Fibroblast of villous mesenchyme (primary cell): ENCODE results near the gene PAGE2. TPM values are rescaled to one million over a fixed set of nuclear protein-coding genes. Genes with fewer than 3 reads are reported as not detected.
"Not testable (repeated sequence)": the region's sequence is repeated elsewhere in the genome, so short reads cannot be mapped to it uniquely, and the experiment has no call there.

Experiments used
- DNase-seq: peaks from one replicate; pipeline ENCODE4 v3.0.0-alpha.2; 2010; ENCODE audit warnings: low read depth
- H3K4me3 ChIP-seq: 2 replicates; pipeline ENCODE4 v1.5.1; 2011; ENCODE audit warnings: low read depth, mild to moderate bottlenecking, low read length
- total RNA-seq: library from RNA; depleted of rRNA; stranded (reverse); fragments of >200 nt; gene quantifications from 2 replicates; pipeline ENCODE4 v1.2.3, GENCODE V29; 2012
- TF ChIP-seq, protein P1 (sequence below): IDR thresholded peaks from 2 replicates; pipeline ENCODE4 v1.5.1; 2012; ENCODE audit warnings: low read depth, mild to moderate bottlenecking, low read length; ENCODE audit not compliant: insufficient read depth

PAGE2 gene, protein sequence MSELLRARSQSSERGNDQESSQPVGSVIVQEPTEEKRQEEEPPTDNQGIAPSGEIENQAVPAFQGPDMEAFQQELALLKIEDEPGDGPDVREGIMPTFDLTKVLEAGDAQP
- total RNA-seq, result not detected in 2 replicates

DNA sequence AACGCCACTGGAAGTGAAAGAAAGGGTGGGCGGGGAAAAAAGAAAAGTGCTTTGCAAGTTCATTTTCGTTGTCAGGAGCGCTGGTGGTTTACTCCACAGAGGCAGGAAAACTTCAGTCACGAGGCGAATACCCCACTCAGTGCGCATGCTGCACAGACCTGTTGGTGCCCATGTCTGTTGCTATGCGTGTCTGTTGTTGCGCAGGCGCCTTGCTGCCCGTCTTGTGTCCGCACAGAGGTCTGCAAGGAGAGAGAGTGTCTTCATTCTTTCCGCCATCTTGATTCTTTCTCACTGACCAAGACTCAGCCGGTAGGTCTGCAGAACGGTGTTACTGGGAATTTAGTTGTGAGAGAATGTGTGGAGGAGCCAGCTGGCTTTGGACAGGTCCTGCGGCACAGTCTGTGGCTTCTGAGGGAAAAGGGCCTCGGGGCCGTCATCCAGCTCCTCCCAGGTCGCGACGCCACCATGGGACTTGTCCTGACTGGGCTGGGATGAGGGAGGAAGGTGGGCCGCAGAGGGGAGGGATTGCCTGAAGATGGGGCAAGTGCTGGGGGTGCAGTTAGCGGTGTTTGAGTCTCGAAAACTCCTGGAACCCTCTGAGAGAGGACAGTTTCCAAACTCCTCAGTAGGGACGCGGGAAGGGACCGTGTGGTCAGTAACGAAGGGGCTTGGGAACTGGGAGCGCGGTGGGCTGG is at the start of gene PAGE2:
PAGE2 (plus strand) TSS at position 224 of the 695 bp plus-strand sequence. CDS start 1,003 bp downstream, outside the sequence.
- no peak for DNase-seq
- H3K4me3 ChIP-seq, result no peak within 1 kb of the TSS
- TF ChIP-seq, protein P1, sequence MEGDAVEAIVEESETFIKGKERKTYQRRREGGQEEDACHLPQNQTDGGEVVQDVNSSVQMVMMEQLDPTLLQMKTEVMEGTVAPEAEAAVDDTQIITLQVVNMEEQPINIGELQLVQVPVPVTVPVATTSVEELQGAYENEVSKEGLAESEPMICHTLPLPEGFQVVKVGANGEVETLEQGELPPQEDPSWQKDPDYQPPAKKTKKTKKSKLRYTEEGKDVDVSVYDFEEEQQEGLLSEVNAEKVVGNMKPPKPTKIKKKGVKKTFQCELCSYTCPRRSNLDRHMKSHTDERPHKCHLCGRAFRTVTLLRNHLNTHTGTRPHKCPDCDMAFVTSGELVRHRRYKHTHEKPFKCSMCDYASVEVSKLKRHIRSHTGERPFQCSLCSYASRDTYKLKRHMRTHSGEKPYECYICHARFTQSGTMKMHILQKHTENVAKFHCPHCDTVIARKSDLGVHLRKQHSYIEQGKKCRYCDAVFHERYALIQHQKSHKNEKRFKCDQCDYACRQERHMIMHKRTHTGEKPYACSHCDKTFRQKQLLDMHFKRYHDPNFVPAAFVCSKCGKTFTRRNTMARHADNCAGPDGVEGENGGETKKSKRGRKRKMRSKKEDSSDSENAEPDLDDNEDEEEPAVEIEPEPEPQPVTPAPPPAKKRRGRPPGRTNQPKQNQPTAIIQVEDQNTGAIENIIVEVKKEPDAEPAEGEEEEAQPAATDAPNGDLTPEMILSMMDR, result no peak

DNA sequence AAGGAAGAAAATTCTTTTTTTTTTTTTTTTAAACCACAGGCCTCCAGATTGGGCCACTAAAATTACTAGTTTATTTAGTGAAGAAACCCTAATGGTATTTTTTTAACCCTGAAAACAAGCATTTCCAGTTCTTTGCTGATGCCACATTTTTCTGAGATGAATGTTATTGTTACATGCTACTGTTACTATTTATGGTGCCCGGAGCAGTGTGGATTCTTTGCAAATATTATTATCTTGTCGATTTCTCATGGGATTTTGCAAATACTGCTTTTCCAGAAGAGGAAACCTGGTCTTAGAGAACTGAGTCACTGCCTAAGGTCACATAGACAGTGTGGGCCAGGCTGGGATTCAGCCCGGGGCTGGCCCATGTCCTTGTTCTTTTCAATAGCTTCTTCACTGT is 49.3 kb upstream of the PAGE2 start:
- no peak for DNase-seq
- H3K4me3 ChIP-seq, result no peak overlapping the region
- TF ChIP-seq, protein P1, result no peak

DNA sequence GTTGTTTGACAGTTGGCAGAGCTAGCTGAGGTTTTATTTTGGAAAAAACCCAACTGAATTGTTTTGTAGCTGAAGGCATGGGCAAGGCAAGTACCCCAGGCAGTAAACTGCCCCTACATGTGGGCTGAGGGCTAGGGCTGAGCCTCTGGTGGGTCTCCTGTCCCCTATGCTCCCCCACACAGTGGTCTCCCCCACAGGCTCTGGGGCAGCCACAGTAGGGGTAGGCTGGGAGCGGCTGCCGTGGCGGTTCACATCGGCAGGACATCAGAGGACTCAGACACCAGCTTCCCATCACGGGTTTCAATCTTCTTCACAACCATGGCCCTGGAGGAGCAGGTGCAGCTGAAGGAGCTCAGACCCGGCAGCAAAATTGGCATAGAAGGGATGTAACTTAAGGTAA is 47.3 kb upstream of the PAGE2 start:
- H3K4me3 ChIP-seq, result no peak overlapping the region
- DNase-seq, result no peak
- TF ChIP-seq, protein P1, result no peak

DNA sequence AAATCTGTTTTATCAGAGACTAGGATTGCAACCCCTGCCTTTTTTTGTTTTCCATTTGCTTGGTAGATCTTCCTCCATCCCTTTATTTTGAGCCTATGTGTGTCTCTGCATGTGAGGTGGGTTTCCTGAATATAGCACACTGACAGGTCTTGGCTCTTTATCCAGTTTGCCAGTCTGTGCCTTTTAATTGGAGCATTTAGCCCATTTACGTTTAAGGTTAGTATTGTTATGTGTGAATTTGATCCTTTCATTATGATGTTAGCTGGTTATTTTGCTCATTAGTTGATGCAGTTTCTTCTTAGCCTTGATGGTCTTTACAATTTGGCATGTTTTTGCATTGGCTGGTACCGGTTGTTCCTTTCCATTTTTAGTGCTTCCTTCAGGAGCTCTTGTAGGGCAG is 38.2 kb upstream of the PAGE2 start:
- not testable (repeated sequence) for DNase-seq, H3K4me3 ChIP-seq

DNA sequence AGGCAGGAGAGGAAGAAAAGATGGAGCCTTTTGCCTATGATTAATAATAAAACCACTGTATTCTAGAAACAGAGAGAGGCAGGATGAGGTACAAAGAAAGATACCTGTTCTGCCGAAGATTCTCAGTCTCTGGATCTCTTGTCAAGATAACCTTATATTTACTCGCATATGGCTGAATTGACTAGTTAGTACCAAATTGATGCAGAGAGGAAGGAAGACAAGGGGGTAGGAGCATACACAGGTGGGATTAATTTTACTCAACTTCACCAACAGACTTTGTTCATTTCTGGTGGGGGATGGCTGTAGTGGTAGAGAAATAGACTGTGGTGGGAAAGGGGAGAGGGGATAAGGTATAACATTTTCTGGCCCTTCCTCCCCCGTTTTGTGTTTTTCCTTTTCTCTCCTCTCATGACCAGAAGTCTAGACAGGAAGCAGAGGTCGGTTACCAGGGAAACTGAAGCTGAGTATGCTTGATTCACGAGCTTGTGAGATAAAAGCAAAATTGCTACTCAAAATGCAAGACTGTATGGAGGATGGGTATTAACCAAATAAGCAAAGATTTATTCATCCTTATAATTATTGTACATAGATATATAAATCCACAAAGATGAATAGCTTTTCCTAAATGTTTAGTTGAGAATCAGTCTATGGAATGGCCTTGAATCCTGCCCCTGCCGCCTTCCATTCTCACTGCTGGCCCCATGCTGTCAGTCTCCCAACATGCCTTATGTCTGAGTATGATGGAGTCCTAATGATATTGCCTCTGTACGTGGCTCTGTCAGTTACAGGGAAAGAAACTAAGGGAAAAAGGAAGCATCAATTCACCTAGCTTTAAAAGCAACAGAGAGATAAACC is 31.8 kb upstream of the PAGE2 start:
- TF ChIP-seq, protein P1, result no peak
- no peak overlapping the region for H3K4me3 ChIP-seq
- peak; percentile 35 for DNase-seq

DNA sequence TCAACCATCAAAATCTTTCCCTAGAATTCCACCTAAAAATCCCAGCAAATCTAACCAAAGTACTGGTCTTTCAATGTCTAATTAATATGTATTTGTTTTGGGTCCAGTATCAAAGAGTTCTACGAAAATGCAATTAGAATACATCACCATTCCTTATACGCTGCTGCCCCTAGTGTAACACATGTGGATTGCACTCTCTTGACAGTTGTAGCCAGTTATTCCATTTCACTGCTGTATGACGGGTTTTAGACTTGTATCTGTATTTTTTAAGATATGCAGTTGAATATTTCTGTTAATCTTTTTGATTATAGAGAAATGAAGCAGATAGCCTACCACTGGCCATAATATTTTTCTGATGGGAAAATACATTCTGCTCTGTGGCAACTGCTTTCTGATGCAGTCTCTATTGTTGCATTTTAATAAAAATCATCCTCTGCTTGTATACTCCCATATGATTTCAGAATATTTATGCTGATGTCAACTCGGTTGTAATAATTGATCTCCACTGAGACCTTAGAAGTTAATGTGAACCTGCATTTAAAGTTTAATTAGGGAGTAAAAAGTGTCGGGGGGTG is 31.1 kb upstream of the PAGE2 start:
- no peak overlapping the region for H3K4me3 ChIP-seq
- TF ChIP-seq, protein P1, result peak; percentile 75
- peak; percentile 33 for DNase-seq

DNA sequence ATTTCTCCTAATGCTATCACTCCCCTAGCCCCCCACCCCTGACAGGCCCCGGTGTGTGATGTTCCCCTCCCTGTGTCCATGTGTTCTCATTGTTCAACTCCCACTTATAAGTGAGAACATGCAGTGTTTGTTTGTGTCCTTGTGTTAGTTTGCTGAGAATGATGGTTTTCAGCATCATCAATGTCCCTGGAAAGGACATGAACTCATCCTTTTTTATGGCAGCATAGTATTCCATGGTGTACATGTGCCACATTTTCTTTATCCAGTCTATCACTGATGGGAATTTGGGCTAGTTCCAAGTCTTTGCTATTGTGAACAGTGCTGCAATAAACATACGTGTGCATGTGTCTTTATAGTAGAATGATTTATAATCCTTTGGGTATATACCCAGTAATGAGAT is 21.6 kb upstream of the PAGE2 start:
- not testable (repeated sequence) for H3K4me3 ChIP-seq, DNase-seq
